Brain microvascular endothelial cell (primary cell): ENCODE results near the gene RSPRY1.
A peak's percentile ranks its signal among the peaks of the same experiment; 100 is the strongest.

Experiments used
- DNase-seq: peaks from one replicate; pipeline ENCODE4 v3.0.0-alpha.2; 2020
- H3K27ac ChIP-seq: fragments of 250-450 bp; sonication (Bioruptor Pico); 2 replicates; pipeline ENCODE4 v1.5.1; 2020; ENCODE audit warnings: mild to moderate bottlenecking, moderate library complexity
- H3K27me3 ChIP-seq: fragments of 250-450 bp; sonication (Bioruptor Pico); replicated peaks from 2 replicates; pipeline ENCODE4 v1.5.1; 2020; ENCODE audit warnings: mild to moderate bottlenecking
- H3K36me3 ChIP-seq: fragments of 250-450 bp; sonication (Bioruptor Pico); replicated peaks from 2 replicates; pipeline ENCODE4 v1.5.1; 2020; ENCODE audit warnings: mild to moderate bottlenecking
- H3K4me3 ChIP-seq: 2 replicates; pipeline ENCODE4 v1.5.1; 2011; ENCODE audit warnings: low read depth, mild to moderate bottlenecking, control low read depth, low read length, moderate library complexity
- CTCF ChIP-seq: IDR thresholded peaks from 2 replicates; pipeline ENCODE4 v1.5.1; 2011; ENCODE audit warnings: low read depth, mild to moderate bottlenecking, moderate library complexity, low read length, control low read depth, inconsistent platforms; ENCODE audit errors: missing control alignments
- in situ Hi-C: cut with HindIII; loops from 2 replicates; pipeline ENCODE4 v1.10.0; 2017; ENCODE audit warnings: low sequenced_read_pairs, low pct_ligation_motif_present

The RSPRY1 gene

GRCh38 chr16:57244767-57245471, 58.8 kb downstream of the RSPRY1 start, which contains the start of gene ARL2BP:
Gene ARL2BP, plus strand, starts transcription at chr16:57245259. Its CDS starts 109 bp downstream, at chr16:57245368.
- H3K4me3 ChIP-seq = peak within 1 kb of the TSS; percentile 76
- TF ChIP-seq CTCF = no peak
- peak within 1 kb of the TSS; percentile 59 for H3K27ac ChIP-seq
- peaks cover 13% of the 10 kb centered on the region for H3K36me3 ChIP-seq
- in situ Hi-C loops = no loop called here
- no peaks in the 10 kb centered on the region for H3K27me3 ChIP-seq
- peak; percentile 97 for DNase-seq

- TF ChIP-seq CTCF = no peak
- H3K27me3 ChIP-seq = no peaks in the 10 kb centered on the region
- in situ Hi-C loops = no loop called here
- no peak for DNase-seq
- peak overlapping the region; percentile 59 for H3K27ac ChIP-seq
- H3K36me3 ChIP-seq = peaks cover 18% of the 10 kb centered on the region
- peak overlapping the region; percentile 76 for H3K4me3 ChIP-seq
These were observed 59.5 kb downstream of the RSPRY1 start for GRCh38 chr16:57245472-57246113.

- TF ChIP-seq CTCF = no peak
- Histone ChIP-seq H3K27me3 (no peaks in the 10 kb centered on the region), H3K4me3 (no peak overlapping the region), H3K36me3 (peaks cover 39% of the 10 kb centered on the region), H3K27ac (no peak overlapping the region)
- in situ Hi-C loops = no loop called here
- no peak for DNase-seq
These were observed 65.2 kb downstream of the RSPRY1 start for GRCh38 chr16:57251352-57251751.

- no peaks in the 10 kb centered on the region for H3K27me3 ChIP-seq
These were observed 66.1 kb downstream of the RSPRY1 start for GRCh38 chr16:57252148-57252721.

GRCh38 chr16:57253466-57253865, 67.3 kb downstream of the RSPRY1 start:
- H3K27me3 ChIP-seq = no peaks in the 10 kb centered on the region
- no peak for DNase-seq
- in situ Hi-C loops = no loop called here
- TF ChIP-seq CTCF = no peak
- H3K27ac ChIP-seq = no peak overlapping the region
- no peak overlapping the region for H3K4me3 ChIP-seq
- peaks cover 38% of the 10 kb centered on the region for H3K36me3 ChIP-seq

More at GRCh38 chr16:57252148-57252721, 66.1 kb downstream of the RSPRY1 start:
- peaks cover 39% of the 10 kb centered on the region for H3K36me3 ChIP-seq
- in situ Hi-C loops = no loop called here
- DNase-seq = no peak
- H3K27ac ChIP-seq = no peak overlapping the region
- no peak overlapping the region for H3K4me3 ChIP-seq
- TF ChIP-seq CTCF = no peak
